G401.6 (cell line): ENCODE data around the gene APOM.

Experiments used
- FAIRE-seq: peaks from 2 replicates; lab custom pipeline; 2012; peaks lifted over from hg19 to GRCh38; lab: Jason Lieb, UNC

Gene APOM

GRCh38 chr6:31655349-31656237 is at the start of gene APOM:
APOM (plus strand) TSS chr6:31655894; CDS start chr6:31655967, 73 bp downstream.
- no peak for FAIRE-seq

- FAIRE-seq: no peak
Observed at GRCh38 chr6:31607317-31607716, 48.4 kb upstream of the APOM start.

- FAIRE-seq: no peak
Observed at GRCh38 chr6:31609519-31610406, 45.9 kb upstream of the APOM start.

- no peak for FAIRE-seq
Observed at GRCh38 chr6:31610968-31611367, 44.7 kb upstream of the APOM start.

GRCh38 chr6:31614075-31614619 is 41.5 kb upstream of the APOM start:
- no peak for FAIRE-seq

GRCh38 chr6:31614684-31615578 is 40.8 kb upstream of the APOM start, which contains the start of gene AIF1:
AIF1 (plus strand) TSS chr6:31615234; CDS start chr6:31615330, 96 bp downstream.
- FAIRE-seq: no peak

GRCh38 chr6:31615748-31616147 is 39.9 kb upstream of the APOM start:
- FAIRE-seq: no peak

- no peak for FAIRE-seq
Observed at GRCh38 chr6:31617010-31617409, 38.7 kb upstream of the APOM start.

- peak; percentile 99 for FAIRE-seq
Observed at GRCh38 chr6:31619805-31620585, 35.7 kb upstream of the APOM start.

GRCh38 chr6:31620586-31621319 is 34.9 kb upstream of the APOM start, which contains the start of gene PRRC2A:
PRRC2A (plus strand) TSS chr6:31620715; CDS start chr6:31622790, 2,075 bp downstream.
- no peak for FAIRE-seq

- no peak for FAIRE-seq
Observed at GRCh38 chr6:31621320-31621939, 34.3 kb upstream of the APOM start.

GRCh38 chr6:31621991-31622390 is 33.7 kb upstream of the APOM start:
- FAIRE-seq: no peak

- no peak for FAIRE-seq
Observed at GRCh38 chr6:31622684-31623091, 33.0 kb upstream of the APOM start.

GRCh38 chr6:31624070-31624469 is 31.6 kb upstream of the APOM start:
- FAIRE-seq: no peak

- no peak for FAIRE-seq
Observed at GRCh38 chr6:31626952-31627351, 28.7 kb upstream of the APOM start.

- no peak for FAIRE-seq
Observed at GRCh38 chr6:31627690-31628287, 27.9 kb upstream of the APOM start.

- FAIRE-seq: no peak
Observed at GRCh38 chr6:31629014-31629413, 26.7 kb upstream of the APOM start.

GRCh38 chr6:31630177-31630934 is 25.3 kb upstream of the APOM start:
- FAIRE-seq: no peak
